ENCODE data around the gene MTX3. TPM values are rescaled to one million over a fixed set of nuclear protein-coding genes. Genes with fewer than 3 reads are reported as not detected.

The MTX3 gene
- total and polyA plus RNA-seq, 4 donors: 2.3 to 7.6 (median 4.4) TPM

GRCh38 chr5:79964136-79964535, 26.9 kb downstream of the MTX3 start (continued):
- no peak for TF ChIP-seq ZBTB33 (IDR thresholded peaks at IDR 0.05)
- TF ChIP-seq HNF4G (IDR thresholded peaks at IDR 0.05): no peak
- TF ChIP-seq REST (IDR thresholded peaks at IDR 0.05): no peak
- no peak for TF ChIP-seq SP1 (IDR thresholded peaks at IDR 0.05)

GRCh38 chr5:79963261-79964061, 27.6 kb downstream of the MTX3 start:
- no peak for DNase-seq (ENCODE audit: low spot score)
- Histone ChIP-seq H3K9me3 (ENCODE audit: control insufficient read depth in 4 of 4, low read length in 3 of 4) (no peaks in the 10 kb centered on the region), H3K27ac (ENCODE audit: low read depth in 1 of 2, low read length in 2 of 2) (no peak overlapping the region), H3K27me3 (ENCODE audit: control insufficient read depth in 4 of 4, insufficient read depth in 4 of 4, low read length in 3 of 4) (no peaks in the 10 kb centered on the region), H3K4me1 (ENCODE audit: control insufficient read depth in 4 of 4, insufficient read depth in 4 of 4, low read length in 3 of 4) (no peaks in the 10 kb centered on the region), H3K9ac (ENCODE audit: low read depth in 1 of 2, low read length in 2 of 2) (no peak overlapping the region), H3K36me3 (ENCODE audit: control insufficient read depth in 4 of 4, insufficient read depth in 3 of 4, low read depth in 1 of 4, low read length in 3 of 4) (no peaks in the 10 kb centered on the region), H3K4me3 (ENCODE audit: low read depth in 1 of 3, low read length in 3 of 3) (no peak overlapping the region)
- WGBS: 79% methylated on average over 10 of the region's 10 CpGs
- TF ChIP-seq EGR1 (IDR thresholded peaks at IDR 0.05; ENCODE audit: low read depth in 2 of 2) (no peak), SP1 (IDR thresholded peaks at IDR 0.05) (no peak), RXRA (IDR thresholded peaks at IDR 0.05) (no peak), TAF1 (conservative IDR thresholded peaks at IDR 0.05) (no peak), HNF4A (conservative IDR thresholded peaks at IDR 0.05) (no peak), HNF4G (IDR thresholded peaks at IDR 0.05) (no peak), YY1 (IDR thresholded peaks at IDR 0.05) (no peak), FOXA2 (IDR thresholded peaks at IDR 0.05) (no peak), FOXA1 (IDR thresholded peaks at IDR 0.05) (no peak)

- Histone ChIP-seq H3K4me3 (ENCODE audit: low read depth in 1 of 3, low read length in 3 of 3) (no peak overlapping the region), H3K4me1 (ENCODE audit: control insufficient read depth in 4 of 4, insufficient read depth in 4 of 4, low read length in 3 of 4) (no peaks in the 10 kb centered on the region), H3K36me3 (ENCODE audit: control insufficient read depth in 4 of 4, insufficient read depth in 3 of 4, low read depth in 1 of 4, low read length in 3 of 4) (no peaks in the 10 kb centered on the region), H3K9ac (ENCODE audit: low read depth in 1 of 2, low read length in 2 of 2) (no peak overlapping the region), H3K27ac (ENCODE audit: low read depth in 1 of 2, low read length in 2 of 2) (no peak overlapping the region), H3K27me3 (ENCODE audit: control insufficient read depth in 4 of 4, insufficient read depth in 4 of 4, low read length in 3 of 4) (no peaks in the 10 kb centered on the region), H3K9me3 (ENCODE audit: control insufficient read depth in 4 of 4, low read length in 3 of 4) (no peaks in the 10 kb centered on the region)
- TF ChIP-seq HNF4A (conservative IDR thresholded peaks at IDR 0.05): no peak
- no peak for TF ChIP-seq NR2F2 (IDR thresholded peaks at IDR 0.05)
- TF ChIP-seq SP1 (IDR thresholded peaks at IDR 0.05): no peak
- TF ChIP-seq HNF4G (IDR thresholded peaks at IDR 0.05): no peak
- TF ChIP-seq CTCF (IDR thresholded peaks at IDR 0.05; ENCODE audit: low read depth, low read length, missing input control): no peak
- no peak for TF ChIP-seq RXRA (IDR thresholded peaks at IDR 0.05)
- TF ChIP-seq FOXA2 (IDR thresholded peaks at IDR 0.05): no peak
- TF ChIP-seq TAF1 (conservative IDR thresholded peaks at IDR 0.05): no peak
- no peak for TF ChIP-seq FOXA1 (IDR thresholded peaks at IDR 0.05)
- no peak for TF ChIP-seq MAX (IDR thresholded peaks at IDR 0.05)
- TF ChIP-seq RAD21 (IDR thresholded peaks at IDR 0.05): no peak
- no peak for DNase-seq (ENCODE audit: low spot score)
- WGBS: 85% methylated on average over 11 of the region's 11 CpGs
These were observed 28.4 kb downstream of the MTX3 start for GRCh38 chr5:79962575-79963222.
